ENCODE data around the gene PCLO.

GRCh38 chr7:83101530-83101929 is 61.2 kb downstream of the PCLO start:
- TF ChIP-seq POLR2A (IDR thresholded peaks at IDR 0.05) (no peak), CTCF (IDR thresholded peaks at IDR 0.05) (no peak)

Measured in body of pancreas (tissue), 4 donors.